SK-N-SH (cell line): ENCODE results near the gene N4BP3. TPM values are rescaled to one million over a fixed set of nuclear protein-coding genes. Genes with fewer than 3 reads are reported as not detected.
A peak's percentile ranks its signal among the peaks of the same experiment; 100 is the strongest.

Experiments used
- CTCF ChIA-PET: fragments of 300-600, 350-600 bp; formaldehyde crosslinking; extraction: SDS; loops from one replicate; lab custom pipeline; 2021; lab: Yijun Ruan, JAX
- POLR2A ChIA-PET: fragments of 350-600 bp; sonication (Branson Sonifier 250); formaldehyde crosslinking; extraction: SDS; loops from one replicate; lab custom pipeline; 2020; ENCODE audit warnings: antibody characterized with exemption, inconsistent platforms; lab: Yijun Ruan, JAX
- DNase-seq: peaks from one replicate; pipeline ENCODE4 v3.0.0; 2012
- H2AFZ ChIP-seq: fragments of 200-600 bp; sonication (generic); 2 replicates; pipeline ENCODE4 v1.8.1; 2016; ENCODE audit warnings: antibody characterized with exemption, mild to moderate bottlenecking, low read depth
- H3F3A ChIP-seq: fragments of 200-600 bp; sonication (generic); replicated peaks from 2 replicates; pipeline ENCODE3; 2016; ENCODE audit warnings: antibody characterized with exemption, mild to moderate bottlenecking; ENCODE audit not compliant: insufficient read depth
- H3K27ac ChIP-seq, 2 experiments: fragments of 200-500 bp in 1 of 2; fragments of 200-600 bp in 1 of 2; sonication (Bioruptor generic) in 1 of 2; sonication (generic), shearing (Covaris generic) in 1 of 2; 2 replicates each; pipeline versions ENCODE4 v1.5.1 to v1.6.1; 2014 to 2016; ENCODE audit warnings: low read depth in 2 of 2, inconsistent platforms in 1 of 2, low read length in 1 of 2, mild to moderate bottlenecking in 1 of 2, mixed read lengths in 1 of 2
- H3K27me3 ChIP-seq: fragments of 200-600 bp; sonication (generic), shearing (Covaris generic); 2 replicates; pipeline ENCODE4 v1.6.1; 2016; ENCODE audit warnings: mixed run types; ENCODE audit not compliant: insufficient read depth
- H3K36me3 ChIP-seq, 2 experiments: fragments of 200-500 bp in 1 of 2; fragments of 200-600 bp in 1 of 2; sonication (Bioruptor generic) in 1 of 2; sonication (generic) in 1 of 2; replicated peaks in 1 of 2; 2 replicates each; pipeline versions ENCODE3 to v1.5.1; 2014 to 2016; ENCODE audit warnings: low read length in 1 of 2, mild to moderate bottlenecking in 1 of 2; ENCODE audit not compliant: insufficient read depth in 2 of 2, control insufficient read depth in 1 of 2
- H3K4me1 ChIP-seq, 2 experiments: fragments of 200-500 bp in 1 of 2; fragments of 200-600 bp in 1 of 2; sonication (Bioruptor generic) in 1 of 2; sonication (generic), shearing (Covaris generic) in 1 of 2; 2 replicates each; pipeline versions ENCODE4 v1.5.1 to v1.6.1; 2014 to 2016; ENCODE audit warnings: low read depth in 1 of 2, low read length in 1 of 2, mixed run types in 1 of 2; ENCODE audit not compliant: insufficient read depth in 2 of 2, control insufficient read depth in 1 of 2
- H3K4me2 ChIP-seq: fragments of 200-600 bp; sonication (generic), shearing (Covaris generic); 2 replicates; pipeline ENCODE4 v1.6.1; 2017; ENCODE audit warnings: mixed run types
- H3K4me3 ChIP-seq, 2 experiments: fragments of 200-500 bp in 1 of 2; fragments of 200-600 bp in 1 of 2; sonication (Bioruptor generic) in 1 of 2; sonication (generic), shearing (Covaris generic) in 1 of 2; 2 replicates each; pipeline versions ENCODE4 v1.5.1 to v1.8.1; 2014 to 2016; ENCODE audit warnings: low read depth in 2 of 2, inconsistent platforms in 1 of 2, low read length in 1 of 2, mild to moderate bottlenecking in 1 of 2, mixed read lengths in 1 of 2, moderate library complexity in 1 of 2
- H3K79me2 ChIP-seq: fragments of 200-600 bp; sonication (generic); 2 replicates; pipeline ENCODE4 v1.8.1; 2017; ENCODE audit warnings: mild to moderate bottlenecking; ENCODE audit not compliant: insufficient read depth
- H3K9ac ChIP-seq: fragments of 200-600 bp; sonication (generic); 2 replicates; pipeline ENCODE4 v1.6.1; 2017; ENCODE audit warnings: mixed run types
- H3K9me2 ChIP-seq: fragments of 200-600 bp; sonication (generic); 2 replicates; pipeline ENCODE4 v1.6.1; 2017; ENCODE audit warnings: mixed run types
- H3K9me3 ChIP-seq: fragments of 200-600 bp; sonication (generic); 2 replicates; pipeline ENCODE4 v1.6.1; 2017; ENCODE audit warnings: mixed run types, mild to moderate bottlenecking, moderate library complexity
- H4K20me1 ChIP-seq: fragments of 200-600 bp; sonication (generic); 2 replicates; pipeline ENCODE4 v1.6.1; 2017; ENCODE audit warnings: mild to moderate bottlenecking, mixed run types; ENCODE audit not compliant: insufficient read depth
- EP300 ChIP-seq, 2 experiments: IDR thresholded peaks; 2 replicates each; pipeline versions ENCODE4 v1.4.0 to v1.6.1; 2012; ENCODE audit warnings: borderline replicate concordance in 1 of 2, low read depth in 1 of 2, low read length in 1 of 2
- MAX ChIP-seq: IDR thresholded peaks from 2 replicates; pipeline ENCODE4 v1.4.0; 2012; ENCODE audit warnings: low read depth
- MXI1 ChIP-seq: IDR thresholded peaks from 2 replicates; pipeline ENCODE4 v1.6.1; 2012; ENCODE audit warnings: mild to moderate bottlenecking, low read depth, low read length, improper control_type of control experiment
- NFIC ChIP-seq: IDR thresholded peaks from 2 replicates; pipeline ENCODE4 v1.4.0; 2012; ENCODE audit warnings: borderline replicate concordance
- RAD21 ChIP-seq: IDR thresholded peaks from 2 replicates; pipeline ENCODE4 v1.6.1; 2012; ENCODE audit warnings: mild to moderate bottlenecking, low read length
- SMC3 ChIP-seq: IDR thresholded peaks from 2 replicates; pipeline ENCODE4 v1.6.1; 2012; ENCODE audit warnings: low read depth, low read length, improper control_type of control experiment
- TEAD4 ChIP-seq: IDR thresholded peaks from 2 replicates; pipeline ENCODE4 v1.4.0; 2012; ENCODE audit warnings: mild to moderate bottlenecking, borderline replicate concordance; ENCODE audit not compliant: insufficient read depth
- WGBS: methylation state at CpG from one replicate; pipeline ENCODE4 v1.1.6; 2017; ENCODE audit warnings: low lambda C conversion rate; 5-methylcytosine and 5-hydroxymethylcytosine counted together
- polyA plus RNA-seq, 3 experiments: library from polyadenylated mRNA; depleted of rRNA; stranded (reverse); fragments of >200 nt; gene quantifications; 2 replicates each; pipeline ENCODE4 v1.2.3, GENCODE V29; 2012
- TF ChIP-seq, protein P1 (sequence below): fragments of 200-600 bp; sonication (generic); IDR thresholded peaks from 2 replicates; pipeline ENCODE4 v1.6.1; 2017; ENCODE audit warnings: antibody characterized with exemption, mild to moderate bottlenecking, moderate library complexity

N4BP3 gene
- polyA plus RNA-seq, 1 of the 3 experiments (the other 2 are of a cell fraction) = 0.28 TPM

DNA sequence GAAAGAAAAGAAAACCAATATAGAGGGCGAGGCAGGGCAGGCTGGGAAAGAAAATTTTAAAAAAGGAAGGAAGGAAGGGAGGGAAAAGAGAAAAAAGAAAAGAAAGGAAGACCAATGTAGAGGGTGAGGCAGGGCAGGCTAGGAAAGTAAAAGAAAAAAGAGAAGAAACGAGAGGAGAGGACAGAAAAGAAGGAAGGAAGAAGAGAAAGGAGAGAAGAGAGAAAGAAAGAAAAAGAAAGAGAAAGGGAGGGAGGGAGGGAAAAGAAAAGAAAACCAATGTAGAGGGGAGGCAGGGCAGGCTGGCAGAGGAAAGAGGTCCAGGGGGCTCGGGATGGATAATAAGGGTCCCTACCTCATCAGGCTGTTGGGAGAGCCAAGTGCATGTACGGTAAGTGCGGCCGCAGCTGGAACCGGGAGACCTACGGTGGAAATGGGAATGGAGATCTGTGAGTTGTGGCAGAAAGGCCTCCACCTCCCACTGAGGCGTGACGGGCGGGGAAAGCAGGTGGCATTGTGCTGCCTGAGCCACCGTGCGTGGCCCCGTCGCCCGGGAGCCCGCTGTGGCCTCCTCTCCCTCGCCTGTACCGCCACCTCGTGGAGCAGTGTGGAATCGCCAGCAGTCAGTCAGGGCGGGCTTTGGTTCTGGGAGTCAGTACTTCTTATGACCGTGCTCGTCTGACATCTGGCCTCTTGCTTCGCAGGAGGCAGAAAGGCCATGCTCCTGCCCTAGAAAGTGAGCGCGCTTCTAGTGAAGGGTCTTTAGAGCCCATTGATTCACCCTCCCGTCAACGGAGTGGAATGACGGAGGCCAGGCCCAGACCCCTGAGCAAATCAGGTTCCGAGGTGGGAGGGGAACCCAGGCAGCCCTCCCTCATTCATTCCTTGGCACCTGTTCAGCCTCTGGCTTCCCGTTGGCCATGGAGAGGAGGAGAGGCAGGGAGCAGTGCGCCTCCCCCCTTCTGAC lies 50.7 kb downstream of the N4BP3 start:
- Histone ChIP-seq H3K79me2 (no peaks in the 10 kb centered on the region), H3K4me3 (peak overlapping the region; percentile 10 to 58; a peak in 3 of 4 replicates), H3K27me3 (no peaks in the 10 kb centered on the region), H3K27ac (no peak overlapping the region), H3K9ac (no peak overlapping the region), H3K4me1 (peaks cover 0 to 8% of the 10 kb centered on the region in 2 experiments; a peak in 1 of 4 replicates), H3F3A (no peaks in the 10 kb centered on the region), H2AFZ (0 out of 2 replicates have a peak overlapping the region, but pooled peaks have one; percentile 74), H3K36me3 (no peaks in the 10 kb centered on the region), H4K20me1 (no peaks in the 10 kb centered on the region), H3K9me2 (no peaks in the 10 kb centered on the region), H3K9me3 (no peaks in the 10 kb centered on the region), H3K4me2 (peak overlapping the region; percentile 78)
- DNase-seq = peak; percentile 95
- WGBS = 28% methylated on average over 11 of the region's 33 CpGs
- ChIA-PET POLR2A (no interaction called here), CTCF (interaction anchor here (0.6 to 3.2 kb wide), 15 partner anchors 10 to 226 kb away, joined by 3 to 59 read pairs (median 3); no protein-coding TSS in a partner anchor)
- peak; percentile 67 for TF ChIP-seq MXI1
- peak; percentile 94 for TF ChIP-seq RAD21
- TF ChIP-seq, protein P1, sequence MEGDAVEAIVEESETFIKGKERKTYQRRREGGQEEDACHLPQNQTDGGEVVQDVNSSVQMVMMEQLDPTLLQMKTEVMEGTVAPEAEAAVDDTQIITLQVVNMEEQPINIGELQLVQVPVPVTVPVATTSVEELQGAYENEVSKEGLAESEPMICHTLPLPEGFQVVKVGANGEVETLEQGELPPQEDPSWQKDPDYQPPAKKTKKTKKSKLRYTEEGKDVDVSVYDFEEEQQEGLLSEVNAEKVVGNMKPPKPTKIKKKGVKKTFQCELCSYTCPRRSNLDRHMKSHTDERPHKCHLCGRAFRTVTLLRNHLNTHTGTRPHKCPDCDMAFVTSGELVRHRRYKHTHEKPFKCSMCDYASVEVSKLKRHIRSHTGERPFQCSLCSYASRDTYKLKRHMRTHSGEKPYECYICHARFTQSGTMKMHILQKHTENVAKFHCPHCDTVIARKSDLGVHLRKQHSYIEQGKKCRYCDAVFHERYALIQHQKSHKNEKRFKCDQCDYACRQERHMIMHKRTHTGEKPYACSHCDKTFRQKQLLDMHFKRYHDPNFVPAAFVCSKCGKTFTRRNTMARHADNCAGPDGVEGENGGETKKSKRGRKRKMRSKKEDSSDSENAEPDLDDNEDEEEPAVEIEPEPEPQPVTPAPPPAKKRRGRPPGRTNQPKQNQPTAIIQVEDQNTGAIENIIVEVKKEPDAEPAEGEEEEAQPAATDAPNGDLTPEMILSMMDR = peak; percentile 94
- peak; percentile 58 for TF ChIP-seq MAX
- TF ChIP-seq EP300 (IDR thresholded peaks at IDR 0.05; ENCODE audit: borderline replicate concordance in 1 of 2, low read depth in 1 of 2, low read length in 1 of 2) = no peak
- peak; percentile 91 for TF ChIP-seq SMC3

GRCh38 chr5:178165581-178165980 lies 52.2 kb downstream of the N4BP3 start:
- Histone ChIP-seq H3K27ac (no peak overlapping the region), H4K20me1 (no peaks in the 10 kb centered on the region), H2AFZ (no peak overlapping the region), H3F3A (no peaks in the 10 kb centered on the region), H3K9me3 (no peaks in the 10 kb centered on the region), H3K36me3 (no peaks in the 10 kb centered on the region), H3K4me1 (peaks cover 0 to 8% of the 10 kb centered on the region in 2 experiments; a peak in 1 of 4 replicates), H3K4me2 (no peak overlapping the region), H3K79me2 (no peaks in the 10 kb centered on the region), H3K4me3 (no peak overlapping the region), H3K27me3 (no peaks in the 10 kb centered on the region), H3K9ac (no peak overlapping the region), H3K9me2 (no peaks in the 10 kb centered on the region)
- POLR2A ChIA-PET = no interaction called here
- DNase-seq = no peak
- WGBS = 87% methylated on average over 28 of the region's 38 CpGs
- CTCF ChIA-PET = interaction anchor here (1.1 to 1.5 kb wide), 3 partner anchors 45 to 90 kb away, joined by 3 to 11 read pairs (median 4); no protein-coding TSS in a partner anchor
- TF ChIP-seq NFIC = no peak
- no peak for TF ChIP-seq TEAD4
